Kidney (tissue), 14 donors: ENCODE results near the gene PPARG. TPM values are rescaled to one million over a fixed set of nuclear protein-coding genes. Genes with fewer than 3 reads are reported as not detected.

Experiments used
- DNase-seq, 5 donors: peaks; one replicate each; pipeline ENCODE4 v3.0.0-alpha.2; 2013 to 2020
- FAIRE-seq: peaks from 2 replicates; lab custom pipeline; 2012; peaks lifted over from hg19 to GRCh38; lab: Jason Lieb, UNC
- H3K27ac ChIP-seq, 2 donors: one replicate each; pipeline ENCODE4 v1.7.0; 2013; ENCODE audit warnings: low read depth in 2 of 2, low read length in 2 of 2, inconsistent platforms in 1 of 2
- H3K27me3 ChIP-seq: one replicate; pipeline ENCODE4 v1.7.1; 2013; ENCODE audit warnings: low read length, inconsistent platforms; ENCODE audit not compliant: control insufficient read depth, insufficient read depth
- H3K36me3 ChIP-seq, 3 donors: one replicate each; pipeline versions ENCODE4 v1.7.0 to v1.7.1; 2013; ENCODE audit warnings: low read length in 3 of 3, control low read depth in 1 of 3, inconsistent platforms in 1 of 3; ENCODE audit not compliant: insufficient read depth in 3 of 3, control insufficient read depth in 2 of 3
- H3K4me1 ChIP-seq, 3 donors: one replicate each; pipeline versions ENCODE4 v1.7.0 to v1.7.1; 2013; ENCODE audit warnings: low read length in 3 of 3, inconsistent platforms in 1 of 3, low read depth in 1 of 3; ENCODE audit not compliant: control insufficient read depth in 2 of 3, insufficient read depth in 2 of 3
- H3K4me3 ChIP-seq, 3 donors: one replicate each; pipeline versions ENCODE4 v1.7.0 to v1.8.1; 2013; ENCODE audit warnings: low read length in 3 of 3, control low read depth in 1 of 3, inconsistent platforms in 1 of 3
- H3K9ac ChIP-seq, 3 donors: one replicate each; pipeline versions ENCODE4 v1.7.0 to v1.7.1; 2013; ENCODE audit warnings: low read length in 3 of 3, control low read depth in 1 of 3, inconsistent platforms in 1 of 3
- H3K9me3 ChIP-seq, 3 donors: one replicate each; pipeline versions ENCODE4 v1.7.0 to v1.7.1; 2013; ENCODE audit warnings: low read length in 3 of 3, control low read depth in 1 of 3, inconsistent platforms in 1 of 3; ENCODE audit not compliant: control insufficient read depth in 2 of 3, insufficient read depth in 1 of 3
- intact Hi-C: fragments of 100-400 bp; cut with DNase I; formaldehyde crosslinking; loops from one replicate; pipeline ENCODE4 v1.11.1; 2022
- polyA plus RNA-seq: library from polyadenylated mRNA; stranded (reverse); fragments of 350-450 nt; fragmentation: Illumina TruSeq; extraction: RNeasy Lipid Tissue Mini Kit (QIAGEN cat#74804); gene quantifications from one replicate; pipeline ENCODE4 v1.2.3, GENCODE V29; 2014; ENCODE audit warnings: low read depth, low replicate concordance; ENCODE audit not compliant: insufficient read depth
- total RNA-seq: library from RNA; stranded (reverse); fragmentation: NEBNext Ultra II Directional; extraction: Animal tissue kit (Norgen Biotek cat#: 25700); gene quantifications from one replicate; pipeline ENCODE4 v1.2.1, GENCODE V29; 2021
- TF ChIP-seq, protein P1 (sequence below): IDR thresholded peaks from 3 replicates; pipeline ENCODE4 v1.5.1; 2012; ENCODE audit warnings: mild to moderate bottlenecking, moderate library complexity, borderline replicate concordance; ENCODE audit not compliant: insufficient read depth; ENCODE audit errors: extremely low read depth
- donor health status: control.
- donor health status: control.
- donor health status: control.
- donor health status: control.
- donor health status: control.
- donor health status: DM: yes; HTN: yes; CAD: no.
- donor health status: Normal renal cell carcinoma (clear cell type).

The PPARG gene
- total and polyA plus RNA-seq, 2 donors from 2014 or later: 19.0 to 19.2 TPM

DNA sequence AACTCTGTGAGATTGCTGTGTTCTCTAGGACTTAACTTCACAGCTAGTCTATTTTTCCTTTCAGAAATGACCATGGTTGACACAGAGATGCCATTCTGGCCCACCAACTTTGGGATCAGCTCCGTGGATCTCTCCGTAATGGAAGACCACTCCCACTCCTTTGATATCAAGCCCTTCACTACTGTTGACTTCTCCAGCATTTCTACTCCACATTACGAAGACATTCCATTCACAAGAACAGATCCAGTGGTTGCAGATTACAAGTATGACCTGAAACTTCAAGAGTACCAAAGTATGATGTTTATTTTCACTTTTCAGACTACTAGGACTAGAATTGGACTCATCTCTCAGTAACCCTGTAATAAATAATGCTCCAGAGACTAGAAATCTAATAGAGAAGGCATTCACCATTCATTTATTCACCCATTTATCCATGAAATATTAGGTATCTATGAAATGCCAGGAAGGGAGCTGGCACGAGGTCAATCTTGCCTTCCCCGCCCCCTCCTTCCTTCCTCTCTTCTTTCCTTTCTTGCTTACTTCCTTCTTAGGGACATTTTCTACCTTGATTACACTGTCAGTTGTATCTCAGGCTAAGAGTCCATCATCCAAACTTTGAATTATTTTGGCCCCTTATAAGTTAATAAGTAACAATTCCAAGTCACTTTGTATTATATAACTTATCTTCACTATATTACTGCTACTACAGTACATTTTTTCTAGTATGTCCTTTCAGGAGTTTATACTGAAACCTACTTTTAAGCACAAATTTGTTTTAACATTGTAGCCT is 91.0 kb downstream of the PPARG start:
- peaks cover 0 to 2% (median 0%) of the 10 kb centered on the region in 3 donors for H3K36me3 ChIP-seq
- TF ChIP-seq, protein P1, sequence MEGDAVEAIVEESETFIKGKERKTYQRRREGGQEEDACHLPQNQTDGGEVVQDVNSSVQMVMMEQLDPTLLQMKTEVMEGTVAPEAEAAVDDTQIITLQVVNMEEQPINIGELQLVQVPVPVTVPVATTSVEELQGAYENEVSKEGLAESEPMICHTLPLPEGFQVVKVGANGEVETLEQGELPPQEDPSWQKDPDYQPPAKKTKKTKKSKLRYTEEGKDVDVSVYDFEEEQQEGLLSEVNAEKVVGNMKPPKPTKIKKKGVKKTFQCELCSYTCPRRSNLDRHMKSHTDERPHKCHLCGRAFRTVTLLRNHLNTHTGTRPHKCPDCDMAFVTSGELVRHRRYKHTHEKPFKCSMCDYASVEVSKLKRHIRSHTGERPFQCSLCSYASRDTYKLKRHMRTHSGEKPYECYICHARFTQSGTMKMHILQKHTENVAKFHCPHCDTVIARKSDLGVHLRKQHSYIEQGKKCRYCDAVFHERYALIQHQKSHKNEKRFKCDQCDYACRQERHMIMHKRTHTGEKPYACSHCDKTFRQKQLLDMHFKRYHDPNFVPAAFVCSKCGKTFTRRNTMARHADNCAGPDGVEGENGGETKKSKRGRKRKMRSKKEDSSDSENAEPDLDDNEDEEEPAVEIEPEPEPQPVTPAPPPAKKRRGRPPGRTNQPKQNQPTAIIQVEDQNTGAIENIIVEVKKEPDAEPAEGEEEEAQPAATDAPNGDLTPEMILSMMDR: no peak
- FAIRE-seq: no peak
- no peak overlapping the region for H3K9ac ChIP-seq
- H3K27me3 ChIP-seq: no peaks in the 10 kb centered on the region
- no peak overlapping the region for H3K27ac ChIP-seq
- peaks cover 0 to 4% (median 0%) of the 10 kb centered on the region in 3 donors for H3K4me1 ChIP-seq
- DNase-seq: no peak
- intact Hi-C loops: no loop called here
- no peak overlapping the region for H3K4me3 ChIP-seq
- H3K9me3 ChIP-seq: no peaks in the 10 kb centered on the region

DNA sequence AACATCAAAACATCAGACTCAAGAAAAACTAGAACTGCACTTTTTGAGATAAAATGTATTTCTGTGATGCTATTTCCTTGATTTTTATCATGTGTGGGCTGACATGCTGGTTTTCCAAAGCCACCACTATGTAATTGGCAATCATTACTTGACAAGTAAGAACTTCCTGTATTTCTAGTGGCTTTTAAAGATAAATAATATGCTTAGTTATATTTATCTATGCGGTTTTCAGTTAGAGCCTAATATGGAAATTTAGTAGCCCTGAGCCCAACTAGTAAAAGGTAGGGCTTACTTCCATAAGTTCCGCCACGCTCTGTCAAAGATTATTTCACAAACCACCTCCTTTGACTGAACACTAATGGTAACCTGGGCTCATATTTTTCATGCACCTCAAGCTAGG is 91.6 kb downstream of the PPARG start:
- no peaks in the 10 kb centered on the region for H3K27me3 ChIP-seq
- TF ChIP-seq, protein P1: no peak
- intact Hi-C loops: no loop called here
- H3K4me3 ChIP-seq: no peak overlapping the region
- FAIRE-seq: no peak
- H3K36me3 ChIP-seq: peaks cover 0 to 2% (median under 1%) of the 10 kb centered on the region in 3 donors
- H3K27ac ChIP-seq: no peak overlapping the region
- no peaks in the 10 kb centered on the region for H3K9me3 ChIP-seq
- H3K9ac ChIP-seq: no peak overlapping the region
- no peak for DNase-seq
- peaks cover 0 to 4% (median 0%) of the 10 kb centered on the region in 3 donors for H3K4me1 ChIP-seq

DNA sequence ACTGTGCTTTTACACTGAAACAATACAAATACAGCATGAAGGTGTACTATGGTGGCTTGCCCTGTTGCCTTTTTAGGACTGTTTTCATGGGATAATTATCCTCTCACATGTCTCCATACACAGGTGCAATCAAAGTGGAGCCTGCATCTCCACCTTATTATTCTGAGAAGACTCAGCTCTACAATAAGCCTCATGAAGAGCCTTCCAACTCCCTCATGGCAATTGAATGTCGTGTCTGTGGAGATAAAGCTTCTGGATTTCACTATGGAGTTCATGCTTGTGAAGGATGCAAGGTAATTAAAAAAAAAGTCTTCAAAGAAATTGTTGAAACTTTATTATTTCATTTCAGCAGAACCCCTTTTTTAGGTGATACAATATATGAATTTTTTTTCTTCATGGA is 92.3 kb downstream of the PPARG start:
- H3K27ac ChIP-seq: no peak overlapping the region
- DNase-seq (no peak), FAIRE-seq (no peak)
- H3K4me3 ChIP-seq: no peak overlapping the region
- no peaks in the 10 kb centered on the region for H3K27me3 ChIP-seq
- peaks cover 0 to 4% (median 0%) of the 10 kb centered on the region in 3 donors for H3K4me1 ChIP-seq
- TF ChIP-seq, protein P1: no peak
- H3K9me3 ChIP-seq: no peaks in the 10 kb centered on the region
- peaks cover 0 to 7% (median 2%) of the 10 kb centered on the region in 3 donors for H3K36me3 ChIP-seq
- H3K9ac ChIP-seq: no peak overlapping the region
- intact Hi-C loops: no loop called here
